Measurements from ENCODE around the gene MAST4. TPM values are rescaled to one million over a fixed set of nuclear protein-coding genes. Genes with fewer than 3 reads are reported as not detected.

The MAST4 gene
- total and polyA plus RNA-seq, 8 donors: 5.9 to 29.7 (median 10.0) TPM

- DNase-seq (no peak), FAIRE-seq (no peak), ATAC-seq (no peak)
- Histone ChIP-seq H3K4me1 (no peaks in the 10 kb centered on the region), H3K27me3 (no peaks in the 10 kb centered on the region), H3K36me3 (no peaks in the 10 kb centered on the region), H3K4me3 (no peak overlapping the region), H3K9me3 (no peaks in the 10 kb centered on the region), H3K27ac (no peak overlapping the region)
- 71 to 76% methylated on average over 1 of the region's 1 CpG for WGBS, 2 donors
- intact Hi-C loops (cut with DNase I): no loop called here
- TF ChIP-seq, protein P1, sequence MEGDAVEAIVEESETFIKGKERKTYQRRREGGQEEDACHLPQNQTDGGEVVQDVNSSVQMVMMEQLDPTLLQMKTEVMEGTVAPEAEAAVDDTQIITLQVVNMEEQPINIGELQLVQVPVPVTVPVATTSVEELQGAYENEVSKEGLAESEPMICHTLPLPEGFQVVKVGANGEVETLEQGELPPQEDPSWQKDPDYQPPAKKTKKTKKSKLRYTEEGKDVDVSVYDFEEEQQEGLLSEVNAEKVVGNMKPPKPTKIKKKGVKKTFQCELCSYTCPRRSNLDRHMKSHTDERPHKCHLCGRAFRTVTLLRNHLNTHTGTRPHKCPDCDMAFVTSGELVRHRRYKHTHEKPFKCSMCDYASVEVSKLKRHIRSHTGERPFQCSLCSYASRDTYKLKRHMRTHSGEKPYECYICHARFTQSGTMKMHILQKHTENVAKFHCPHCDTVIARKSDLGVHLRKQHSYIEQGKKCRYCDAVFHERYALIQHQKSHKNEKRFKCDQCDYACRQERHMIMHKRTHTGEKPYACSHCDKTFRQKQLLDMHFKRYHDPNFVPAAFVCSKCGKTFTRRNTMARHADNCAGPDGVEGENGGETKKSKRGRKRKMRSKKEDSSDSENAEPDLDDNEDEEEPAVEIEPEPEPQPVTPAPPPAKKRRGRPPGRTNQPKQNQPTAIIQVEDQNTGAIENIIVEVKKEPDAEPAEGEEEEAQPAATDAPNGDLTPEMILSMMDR (IDR thresholded peaks at IDR 0.05): no peak
Observed at GRCh38 chr5:66795682-66796081, 199.5 kb downstream of the MAST4 start.

- Histone ChIP-seq H3K36me3 (no peaks in the 10 kb centered on the region), H3K27ac (no peak overlapping the region), H3K4me3 (no peak overlapping the region), H3K9me3 (no peaks in the 10 kb centered on the region), H3K4me1 (no peaks in the 10 kb centered on the region), H3K27me3 (no peaks in the 10 kb centered on the region)
- DNase-seq (no peak), FAIRE-seq (no peak), ATAC-seq (peak in 2 of 4 donors; percentile 32 to 67)
- 77 to 78% methylated on average over 9 of the region's 9 CpGs for WGBS, 2 donors
- TF ChIP-seq, protein P1 (IDR thresholded peaks at IDR 0.05): no peak
- intact Hi-C loops (cut with DNase I): no loop called here
Observed at GRCh38 chr5:66796305-66797292, 200.4 kb downstream of the MAST4 start.

- TF ChIP-seq, protein P1 (IDR thresholded peaks at IDR 0.05): no peak
- intact Hi-C loops (cut with DNase I): no loop called here
- Histone ChIP-seq H3K36me3 (no peaks in the 10 kb centered on the region), H3K27me3 (no peaks in the 10 kb centered on the region), H3K9me3 (no peaks in the 10 kb centered on the region), H3K4me3 (no peak overlapping the region), H3K4me1 (no peaks in the 10 kb centered on the region), H3K27ac (no peak overlapping the region)
- FAIRE-seq (no peak), DNase-seq (no peak), ATAC-seq (no peak)
- WGBS, 2 donors: 67 to 84% methylated on average over 3 of the region's 3 CpGs
Observed at GRCh38 chr5:66802941-66803340, 206.7 kb downstream of the MAST4 start.

DNA sequence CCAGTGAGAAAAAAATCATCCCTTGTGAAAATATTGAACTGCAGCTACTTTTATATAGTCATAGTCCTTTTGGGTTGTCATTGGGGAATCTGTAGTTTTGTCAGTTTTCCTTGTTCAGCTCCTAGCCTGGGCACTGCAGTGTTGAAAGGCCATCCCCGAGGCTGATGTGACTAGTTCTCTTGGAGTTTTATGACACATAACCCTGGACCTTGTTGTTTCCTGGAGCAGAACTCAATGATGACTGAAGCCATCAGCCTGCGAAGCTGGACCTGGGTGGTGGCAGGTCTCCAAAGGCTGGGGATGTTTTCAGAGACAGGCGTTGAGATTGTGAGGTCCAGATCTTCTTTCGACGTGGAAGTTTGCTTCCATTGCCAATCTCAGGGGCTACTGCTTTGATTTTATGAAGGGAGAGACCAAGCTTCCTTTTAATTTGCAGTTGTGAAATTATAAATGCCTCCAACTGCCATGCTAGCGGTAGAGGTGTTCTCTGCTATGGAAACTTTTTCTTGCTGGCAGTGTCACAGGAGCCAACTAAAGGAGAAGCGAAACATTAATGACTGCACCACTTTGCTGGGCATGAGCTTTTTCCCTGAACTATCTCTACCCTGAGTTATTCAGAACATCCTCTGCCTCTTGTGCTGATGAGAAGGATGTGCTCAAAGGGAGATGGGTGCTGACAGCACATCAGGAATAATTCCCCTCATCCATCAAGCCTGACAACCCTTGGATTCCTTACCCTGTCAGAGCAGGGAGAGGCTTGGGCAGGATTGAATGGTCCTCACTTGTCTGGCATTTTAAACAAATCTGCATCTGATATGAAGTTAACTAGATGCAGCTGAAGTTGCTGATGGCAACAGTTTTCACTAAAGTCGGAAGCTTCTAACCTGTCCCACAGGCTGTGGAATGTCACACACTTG, 209.6 kb downstream of the MAST4 start:
- TF ChIP-seq, protein P1 (IDR thresholded peaks at IDR 0.05): no peak
- no peaks in the 10 kb centered on the region for H3K27me3 ChIP-seq
- no peaks in the 10 kb centered on the region for H3K36me3 ChIP-seq
- no peaks in the 10 kb centered on the region for H3K4me1 ChIP-seq
- ATAC-seq (no peak), DNase-seq (no peak), FAIRE-seq (no peak)
- H3K9me3 ChIP-seq: no peaks in the 10 kb centered on the region
- 85 to 86% methylated on average over 8 of the region's 8 CpGs for WGBS, 2 donors
- H3K4me3 ChIP-seq: no peak overlapping the region
- intact Hi-C loops (cut with DNase I): no loop called here
- no peak overlapping the region for H3K27ac ChIP-seq

Data from pancreas (tissue), 10 donors.